Neural cell (in vitro differentiated cells): ENCODE measurements around the gene TBC1D8B.

ENCODE experiments used
- CTCF ChIP-seq: fragments of 450-650 bp; IDR thresholded peaks from 2 replicates; pipeline ENCODE4 v1.5.1; 2014; ENCODE audit warnings: antibody characterized with exemption, mild to moderate bottlenecking, moderate library complexity; ENCODE audit not compliant: poor library complexity, severe bottlenecking
- EP300 ChIP-seq: fragments of 450-650 bp; conservative IDR thresholded peaks from 2 replicates; pipeline ENCODE4 v1.6.1; 2014; ENCODE audit warnings: antibody characterized with exemption, mild to moderate bottlenecking, moderate library complexity; ENCODE audit not compliant: poor library complexity, severe bottlenecking
- EZH2 ChIP-seq: fragments of 200-600, 300-800 bp; shearing (Covaris generic), sonication (generic); IDR thresholded peaks from 2 replicates; pipeline ENCODE4 v1.6.1; 2014; ENCODE audit warnings: antibody characterized with exemption, low read length, borderline replicate concordance, mild to moderate bottlenecking; ENCODE audit not compliant: insufficient read depth, poor library complexity, severe bottlenecking
- REST ChIP-seq: IDR thresholded peaks from 2 replicates; pipeline ENCODE4 v1.6.1; 2012; ENCODE audit warnings: borderline replicate concordance

- TF ChIP-seq CTCF (no peak), REST (no peak), EP300 (no peak), EZH2 (no peak)
These were observed 11.0 kb upstream of the TBC1D8B start for GRCh38 chrX:106791495-106791894.
